Mesenchymal stem cell (in vitro differentiated cells and primary cell): ENCODE data around the gene NHLRC3.
"Not testable (repeated sequence)": the region's sequence is repeated elsewhere in the genome, so short reads cannot be mapped to it uniquely, and the experiment has no call there.

Experiments used
- DNase-seq: peaks from one replicate; pipeline ENCODE4 v3.0.0-alpha.2; 2013
- H2AFZ ChIP-seq: one replicate; pipeline ENCODE4 v1.6.1; 2013; ENCODE audit warnings: low read depth, mild to moderate bottlenecking, control low read depth, inconsistent platforms, low read length, moderate library complexity
- H2AK5ac ChIP-seq: 2 replicates; pipeline ENCODE4 v1.6.1; 2013; ENCODE audit warnings: low read length, moderate library complexity, mild to moderate bottlenecking, inconsistent platforms; ENCODE audit not compliant: severe bottlenecking
- H2BK120ac ChIP-seq: one replicate; pipeline ENCODE4 v1.6.1; 2013; ENCODE audit warnings: low read depth, mild to moderate bottlenecking, inconsistent platforms, low read length, moderate library complexity
- H2BK12ac ChIP-seq, 2 experiments: one replicate each; pipeline ENCODE4 v1.6.1; 2013; ENCODE audit warnings: inconsistent platforms in 2 of 2, low read length in 2 of 2, mild to moderate bottlenecking in 2 of 2, moderate library complexity in 2 of 2, control low read depth in 1 of 2
- H2BK15ac ChIP-seq: one replicate; pipeline ENCODE4 v1.6.1; 2013; ENCODE audit warnings: mild to moderate bottlenecking, low read depth, inconsistent platforms; ENCODE audit not compliant: poor library complexity, severe bottlenecking
- H2BK5ac ChIP-seq: 2 replicates; pipeline ENCODE4 v1.6.1; 2013; ENCODE audit warnings: low read depth, mild to moderate bottlenecking, low read length, control low read depth, inconsistent platforms; ENCODE audit not compliant: poor library complexity, severe bottlenecking
- H3K14ac ChIP-seq, 2 experiments: one replicate each; pipeline ENCODE4 v1.6.1; 2013; ENCODE audit warnings: inconsistent platforms in 2 of 2, low read length in 2 of 2, control low read depth in 1 of 2, mild to moderate bottlenecking in 1 of 2, moderate library complexity in 1 of 2
- H3K18ac ChIP-seq, 2 experiments: one replicate each; pipeline ENCODE4 v1.6.1; 2013; ENCODE audit warnings: inconsistent platforms in 2 of 2, low read length in 2 of 2, control low read depth in 1 of 2, low read depth in 1 of 2, mild to moderate bottlenecking in 1 of 2
- H3K23ac ChIP-seq, 2 experiments: one replicate each; pipeline ENCODE4 v1.6.1; 2013; ENCODE audit warnings: inconsistent platforms in 2 of 2, low read length in 2 of 2, mild to moderate bottlenecking in 2 of 2, moderate library complexity in 2 of 2, control low read depth in 1 of 2
- H3K27ac ChIP-seq: 2 replicates; pipeline ENCODE4 v1.5.1; 2013; ENCODE audit warnings: mild to moderate bottlenecking, moderate library complexity, low read length, control low read depth, inconsistent platforms; ENCODE audit not compliant: poor library complexity, severe bottlenecking
- H3K27me3 ChIP-seq, 2 experiments: 2 replicates each; pipeline versions ENCODE4 v1.6.1 to v1.7.0; 2013; ENCODE audit warnings: low read length in 2 of 2, mild to moderate bottlenecking in 2 of 2, moderate library complexity in 2 of 2, control low read depth in 1 of 2, inconsistent platforms in 1 of 2; ENCODE audit not compliant: control insufficient read depth in 1 of 2, insufficient read depth in 1 of 2
- H3K36me3 ChIP-seq, 2 experiments: 2 replicates each; pipeline versions ENCODE4 v1.6.1 to v1.7.0; 2013; ENCODE audit warnings: low read length in 2 of 2, control low read depth in 1 of 2, inconsistent platforms in 1 of 2, low read depth in 1 of 2, mild to moderate bottlenecking in 1 of 2; ENCODE audit not compliant: insufficient read depth in 2 of 2, control insufficient read depth in 1 of 2
- H3K4ac ChIP-seq, 2 experiments: one replicate each; pipeline ENCODE4 v1.6.1; 2013; ENCODE audit warnings: inconsistent platforms in 2 of 2, low read length in 2 of 2, mild to moderate bottlenecking in 2 of 2, moderate library complexity in 2 of 2, control low read depth in 1 of 2, low read depth in 1 of 2
- H3K4me1 ChIP-seq: 2 replicates; pipeline ENCODE4 v1.6.1; 2013; ENCODE audit warnings: low read depth, low read length, control low read depth; ENCODE audit not compliant: control insufficient read depth, insufficient read depth
- H3K4me2 ChIP-seq: 2 replicates; pipeline ENCODE4 v1.6.1; 2013; ENCODE audit warnings: low read length, mild to moderate bottlenecking, inconsistent platforms; ENCODE audit not compliant: poor library complexity, severe bottlenecking
- H3K4me3 ChIP-seq, 2 experiments: 2 replicates each; pipeline versions ENCODE4 v1.5.1 to v1.7.0; 2013; ENCODE audit warnings: low read length in 2 of 2, mild to moderate bottlenecking in 2 of 2, control low read depth in 1 of 2, low read depth in 1 of 2; ENCODE audit not compliant: insufficient read depth in 1 of 2
- H3K79me1 ChIP-seq: replicated peaks from 2 replicates; pipeline ENCODE4 v1.6.1; 2013; ENCODE audit warnings: mild to moderate bottlenecking, control low read depth, low read length, inconsistent platforms; ENCODE audit not compliant: poor library complexity, severe bottlenecking
- H3K9ac ChIP-seq: 2 replicates; pipeline ENCODE4 v1.7.0; 2013; ENCODE audit warnings: mild to moderate bottlenecking, low read length, moderate library complexity
- H3K9me3 ChIP-seq: 2 replicates; pipeline ENCODE4 v1.7.0; 2013; ENCODE audit warnings: mild to moderate bottlenecking, low read length; ENCODE audit not compliant: control insufficient read depth
- H4K8ac ChIP-seq: one replicate; pipeline ENCODE4 v1.6.1; 2013; ENCODE audit warnings: inconsistent platforms, mild to moderate bottlenecking, low read length, moderate library complexity
- H4K91ac ChIP-seq: one replicate; pipeline ENCODE4 v1.6.1; 2013; ENCODE audit warnings: mild to moderate bottlenecking, low read length, inconsistent platforms
- WGBS: methylation state at CpG from one replicate; pipeline ENCODE4 v1.1.7; 2013; ENCODE audit warnings: mixed read lengths; 5-methylcytosine and 5-hydroxymethylcytosine counted together

The NHLRC3 gene

GRCh38 chr13:39072842-39073241, 34.6 kb downstream of the NHLRC3 start:
- Histone ChIP-seq H3K9ac (no peak overlapping the region), H2BK15ac (no peak overlapping the region), H2AK5ac (no peak overlapping the region), H3K36me3 (no peaks in the 10 kb centered on the region), H3K14ac (no peak overlapping the region), H3K9me3 (peaks cover 8% of the 10 kb centered on the region), H3K4me2 (no peak overlapping the region), H3K79me1 (no peaks in the 10 kb centered on the region), H2BK5ac (no peak overlapping the region), H3K4me1 (no peaks in the 10 kb centered on the region), H4K8ac (no peak overlapping the region), H4K91ac (no peak overlapping the region), H3K27me3 (peaks cover 6 to 15% of the 10 kb centered on the region in 2 experiments), H3K27ac (no peak overlapping the region), H3K4me3 (no peak overlapping the region), H3K4ac (no peak overlapping the region), H3K18ac (no peak overlapping the region), H2BK12ac (no peak overlapping the region), H3K23ac (no peak overlapping the region), H2AFZ (no peak overlapping the region), H2BK120ac (no peak overlapping the region)
- no peak for DNase-seq
- 69% methylated on average over 2 of the region's 2 CpGs for WGBS

DNA sequence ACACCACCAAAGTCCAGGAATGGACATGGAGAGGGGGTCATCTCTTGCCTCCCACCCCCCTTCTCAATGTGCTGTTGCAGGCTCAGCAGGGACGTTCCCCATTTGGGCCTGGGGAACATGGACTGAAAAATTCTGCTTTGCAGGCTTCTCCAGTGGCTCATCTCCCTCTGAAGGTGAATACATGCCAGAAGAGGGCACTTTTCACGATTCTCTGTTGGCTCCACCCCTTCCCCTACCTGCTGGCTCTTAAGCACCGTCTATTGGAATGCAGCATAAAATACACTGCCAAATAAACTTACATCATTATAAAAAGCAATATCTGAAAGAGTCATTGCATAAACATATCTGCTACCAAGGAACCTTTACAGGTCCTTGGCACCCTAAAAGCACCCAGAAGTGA, 35.7 kb downstream of the NHLRC3 start:
- Histone ChIP-seq H2AK5ac (no peak overlapping the region), H2AFZ (no peak overlapping the region), H3K18ac (no peak overlapping the region), H3K79me1 (no peaks in the 10 kb centered on the region), H3K14ac (no peak overlapping the region), H2BK12ac (no peak overlapping the region), H3K4ac (no peak overlapping the region), H2BK15ac (no peak overlapping the region), H2BK120ac (no peak overlapping the region), H4K91ac (no peak overlapping the region), H3K4me1 (no peaks in the 10 kb centered on the region), H3K9ac (no peak overlapping the region), H3K4me3 (no peak overlapping the region), H3K23ac (no peak overlapping the region), H3K9me3 (peaks cover 8% of the 10 kb centered on the region), H3K27ac (no peak overlapping the region), H2BK5ac (no peak overlapping the region), H3K36me3 (no peaks in the 10 kb centered on the region), H4K8ac (no peak overlapping the region), H3K27me3 (peaks cover 6 to 15% of the 10 kb centered on the region in 2 experiments), H3K4me2 (no peak overlapping the region)
- no peak for DNase-seq
- WGBS = 55% methylated on average over 3 of the region's 3 CpGs

DNA sequence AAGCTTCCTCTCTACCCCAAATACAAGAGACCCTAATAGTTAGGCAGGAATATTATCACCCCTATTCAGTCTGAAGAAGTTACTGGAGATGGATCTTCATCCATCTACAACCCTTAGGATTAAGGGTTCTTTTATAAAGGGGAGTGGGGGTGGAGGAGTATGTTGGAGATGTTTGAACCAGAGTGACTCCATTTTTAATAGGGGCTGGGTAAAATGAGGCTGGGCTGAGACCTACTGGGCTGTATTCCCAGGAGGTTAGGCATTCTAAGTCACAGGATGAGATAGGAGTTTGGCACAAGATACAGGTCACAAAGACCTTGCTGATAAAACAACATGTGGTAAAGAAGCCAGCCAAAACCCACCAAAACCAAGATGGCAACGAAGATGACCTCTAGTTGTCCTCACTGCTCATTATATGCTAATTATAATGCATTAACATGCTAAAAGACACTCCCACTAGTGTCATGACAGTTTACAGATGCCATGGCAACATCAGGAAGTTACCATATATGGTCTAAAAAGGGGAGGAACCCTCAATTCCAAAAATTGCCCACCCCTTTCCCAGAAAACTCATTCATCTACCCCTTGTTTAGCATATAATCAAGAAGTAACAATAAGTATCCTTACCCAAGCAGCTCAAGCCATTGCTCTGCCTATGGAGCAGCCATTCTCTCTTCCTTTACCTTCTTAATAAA, 48.1 kb downstream of the NHLRC3 start:
- not testable (repeated sequence) for H3K36me3 ChIP-seq, H3K27me3 ChIP-seq, H3K4me1 ChIP-seq, H2AFZ ChIP-seq, H3K4ac ChIP-seq, H3K9ac ChIP-seq, H3K18ac ChIP-seq, H3K14ac ChIP-seq, H2BK12ac ChIP-seq, H3K4me3 ChIP-seq, H3K9me3 ChIP-seq, H2BK120ac ChIP-seq, H4K91ac ChIP-seq, H4K8ac ChIP-seq, H3K23ac ChIP-seq, H3K79me1 ChIP-seq, DNase-seq, H3K27ac ChIP-seq, H2AK5ac ChIP-seq, H3K4me2 ChIP-seq, H2BK15ac ChIP-seq, H2BK5ac ChIP-seq
- WGBS = 14% methylated on average over 1 of the region's 1 CpG

- H3K36me3 ChIP-seq = no peaks in the 10 kb centered on the region
- no peaks in the 10 kb centered on the region for H3K4me1 ChIP-seq
- H3K9me3 ChIP-seq = no peaks in the 10 kb centered on the region
These were observed 53.3 kb downstream of the NHLRC3 start for GRCh38 chr13:39091586-39091985.

More at GRCh38 chr13:39091586-39091985, 53.3 kb downstream of the NHLRC3 start:
- H3K18ac ChIP-seq = no peak overlapping the region
- no peak overlapping the region for H3K14ac ChIP-seq
- no peaks in the 10 kb centered on the region for H3K27me3 ChIP-seq
- H2BK120ac ChIP-seq = no peak overlapping the region
- DNase-seq = no peak
- no peak overlapping the region for H3K27ac ChIP-seq
- no peak overlapping the region for H3K4ac ChIP-seq
- no peak overlapping the region for H4K8ac ChIP-seq
- H2BK12ac ChIP-seq = no peak overlapping the region
- H3K4me2 ChIP-seq = no peak overlapping the region
- no peak overlapping the region for H3K4me3 ChIP-seq
- H2AFZ ChIP-seq = no peak overlapping the region
- no peak overlapping the region for H2AK5ac ChIP-seq
- no peak overlapping the region for H3K9ac ChIP-seq
- H2BK5ac ChIP-seq = no peak overlapping the region
- no peaks in the 10 kb centered on the region for H3K79me1 ChIP-seq
- H2BK15ac ChIP-seq = no peak overlapping the region
- no peak overlapping the region for H3K23ac ChIP-seq
- H4K91ac ChIP-seq = no peak overlapping the region
